Esophagus muscularis mucosa (tissue), 4 donors: ENCODE results near the gene NUSAP1. TPM values are rescaled to one million over a fixed set of nuclear protein-coding genes. Genes with fewer than 3 reads are reported as not detected.
"Not testable (repeated sequence)": the region's sequence is repeated elsewhere in the genome, so short reads cannot be mapped to it uniquely, and the experiment has no call there.

Source experiments
- DNase-seq: peaks from one replicate; pipeline ENCODE4 v3.0.0-alpha.2; 2017; ENCODE audit errors: extremely low spot score
- H3K27ac ChIP-seq, 4 donors: fragments of 200-600 bp; sonication (generic); replicated peaks in 1 of 4; 1 replicate in 3 of 4; 2 replicates in 1 of 4; pipeline ENCODE4 v1.5.1; 2016 to 2019; ENCODE audit warnings: mild to moderate bottlenecking in 1 of 4
- H3K27me3 ChIP-seq, 4 donors: fragments of 200-600 bp; sonication (generic); one replicate each; pipeline versions ENCODE4 v1.5.1 to v1.6.0; 2016 to 2019
- H3K36me3 ChIP-seq, 4 donors: fragments of 200-600 bp; sonication (generic); one replicate each; pipeline ENCODE4 v1.5.1; 2016 to 2019
- H3K4me1 ChIP-seq, 4 donors: fragments of 200-600 bp; sonication (generic); one replicate each; pipeline ENCODE4 v1.5.1; 2016 to 2019
- H3K4me3 ChIP-seq, 4 donors: fragments of 200-600 bp; sonication (generic); 1 replicate in 2 of 4; 2 replicates in 2 of 4; pipeline ENCODE4 v1.5.1; 2016 to 2019; ENCODE audit warnings: mild to moderate bottlenecking in 4 of 4, moderate library complexity in 1 of 4
- H3K9me3 ChIP-seq, 4 donors: fragments of 200-600 bp; sonication (generic); 1 replicate in 3 of 4; 2 replicates in 1 of 4; pipeline ENCODE4 v1.5.1; 2016 to 2019
- EP300 ChIP-seq: sonication (generic); formaldehyde crosslinking; IDR thresholded peaks from one replicate; pipeline ENCODE4 v1.6.1; 2017; ENCODE audit warnings: antibody characterized with exemption
- POLR2A ChIP-seq: fragments of 450-650 bp; IDR thresholded peaks from one replicate; pipeline ENCODE4 v1.6.1; 2017; ENCODE audit warnings: antibody characterized with exemption, moderate library complexity, mild to moderate bottlenecking, low read depth
- POLR2AphosphoS5 ChIP-seq, 2 donors: sonication (generic); formaldehyde crosslinking; IDR thresholded peaks; one replicate each; pipeline ENCODE4 v1.6.1; 2017; ENCODE audit warnings: antibody characterized with exemption in 2 of 2
- WGBS: methylation state at CpG from one replicate; pipeline ENCODE4 v1.1.5; 2018; 5-methylcytosine and 5-hydroxymethylcytosine counted together
- intact Hi-C: fragments of 100-400 bp; cut with DNase I; formaldehyde crosslinking; loops from one replicate; pipeline ENCODE4 v1.15.1; 2023
- total RNA-seq, 4 donors: library from RNA; depleted of rRNA; stranded (reverse); fragments of >200 nt; gene quantifications; one replicate each; pipeline versions ENCODE4 v1.1.0 to v1.2.1, GENCODE V29; 2016
- TF ChIP-seq, protein P1 (sequence below), 3 experiments: fragments of 200-600 bp in 2 of 3; fragments of 450-650 bp in 1 of 3; sonication (generic) in 2 of 3; IDR thresholded peaks; one replicate each; pipeline ENCODE4 v1.5.1; 2017 to 2019; ENCODE audit warnings: antibody characterized with exemption in 3 of 3, mild to moderate bottlenecking in 2 of 3, moderate library complexity in 1 of 3

The NUSAP1 gene
- total RNA-seq, 4 donors from 2014 or later = 0.42 to 5.5 (median 1.5) TPM

DNA sequence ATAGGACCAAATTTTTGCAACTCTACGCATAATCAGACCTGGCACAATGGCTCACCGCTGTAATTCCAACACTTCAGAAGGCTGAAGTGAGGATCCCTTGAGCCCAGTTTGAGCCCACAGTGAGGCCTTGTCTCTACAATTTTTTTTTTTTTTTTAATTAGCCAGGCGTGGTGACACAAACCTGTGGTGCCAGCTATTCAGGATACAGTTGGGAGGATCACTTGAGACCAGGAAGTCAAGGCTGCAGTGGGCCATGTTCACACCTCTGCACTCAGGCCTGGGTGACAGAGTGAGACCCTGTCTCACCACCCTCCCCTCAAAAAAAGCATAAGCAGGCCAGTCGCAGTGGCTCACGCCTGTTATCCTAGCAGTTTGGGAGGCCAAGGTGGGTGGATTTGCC is 25.0 kb upstream of the NUSAP1 start:
- H3K4me1 ChIP-seq = no peaks in the 10 kb centered on the region
- intact Hi-C loops = no loop called here
- TF ChIP-seq POLR2AphosphoS5 (IDR thresholded peaks at IDR 0.05) (no peak), POLR2A (no peak)
- TF ChIP-seq, protein P1, sequence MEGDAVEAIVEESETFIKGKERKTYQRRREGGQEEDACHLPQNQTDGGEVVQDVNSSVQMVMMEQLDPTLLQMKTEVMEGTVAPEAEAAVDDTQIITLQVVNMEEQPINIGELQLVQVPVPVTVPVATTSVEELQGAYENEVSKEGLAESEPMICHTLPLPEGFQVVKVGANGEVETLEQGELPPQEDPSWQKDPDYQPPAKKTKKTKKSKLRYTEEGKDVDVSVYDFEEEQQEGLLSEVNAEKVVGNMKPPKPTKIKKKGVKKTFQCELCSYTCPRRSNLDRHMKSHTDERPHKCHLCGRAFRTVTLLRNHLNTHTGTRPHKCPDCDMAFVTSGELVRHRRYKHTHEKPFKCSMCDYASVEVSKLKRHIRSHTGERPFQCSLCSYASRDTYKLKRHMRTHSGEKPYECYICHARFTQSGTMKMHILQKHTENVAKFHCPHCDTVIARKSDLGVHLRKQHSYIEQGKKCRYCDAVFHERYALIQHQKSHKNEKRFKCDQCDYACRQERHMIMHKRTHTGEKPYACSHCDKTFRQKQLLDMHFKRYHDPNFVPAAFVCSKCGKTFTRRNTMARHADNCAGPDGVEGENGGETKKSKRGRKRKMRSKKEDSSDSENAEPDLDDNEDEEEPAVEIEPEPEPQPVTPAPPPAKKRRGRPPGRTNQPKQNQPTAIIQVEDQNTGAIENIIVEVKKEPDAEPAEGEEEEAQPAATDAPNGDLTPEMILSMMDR (IDR thresholded peaks at IDR 0.05) = no peak
- H3K4me3 ChIP-seq = no peak overlapping the region
- H3K27me3 ChIP-seq = no peaks in the 10 kb centered on the region
- H3K27ac ChIP-seq = no peak overlapping the region
- peaks cover 0 to 22% (median 0%) of the 10 kb centered on the region in 4 donors for H3K36me3 ChIP-seq
- DNase-seq = no peak
- 90% methylated on average over 3 of the region's 5 CpGs for WGBS
- H3K9me3 ChIP-seq = no peaks in the 10 kb centered on the region

GRCh38 chr15:41309226-41309905 is 23.3 kb upstream of the NUSAP1 start:
- Histone ChIP-seq H3K36me3 (peaks cover 0 to 22% (median 3%) of the 10 kb centered on the region in 4 donors), H3K9me3 (no peaks in the 10 kb centered on the region), H3K27ac (no peak overlapping the region), H3K4me3 (no peak overlapping the region), H3K4me1 (no peaks in the 10 kb centered on the region), H3K27me3 (no peaks in the 10 kb centered on the region)
- intact Hi-C loops = no loop called here
- WGBS = 100% methylated on average over 2 of the region's 2 CpGs
- TF ChIP-seq, protein P1 (IDR thresholded peaks at IDR 0.05) = no peak
- TF ChIP-seq POLR2A = no peak
- TF ChIP-seq POLR2AphosphoS5 (IDR thresholded peaks at IDR 0.05) = no peak
- no peak for TF ChIP-seq EP300
- no peak for DNase-seq

DNA sequence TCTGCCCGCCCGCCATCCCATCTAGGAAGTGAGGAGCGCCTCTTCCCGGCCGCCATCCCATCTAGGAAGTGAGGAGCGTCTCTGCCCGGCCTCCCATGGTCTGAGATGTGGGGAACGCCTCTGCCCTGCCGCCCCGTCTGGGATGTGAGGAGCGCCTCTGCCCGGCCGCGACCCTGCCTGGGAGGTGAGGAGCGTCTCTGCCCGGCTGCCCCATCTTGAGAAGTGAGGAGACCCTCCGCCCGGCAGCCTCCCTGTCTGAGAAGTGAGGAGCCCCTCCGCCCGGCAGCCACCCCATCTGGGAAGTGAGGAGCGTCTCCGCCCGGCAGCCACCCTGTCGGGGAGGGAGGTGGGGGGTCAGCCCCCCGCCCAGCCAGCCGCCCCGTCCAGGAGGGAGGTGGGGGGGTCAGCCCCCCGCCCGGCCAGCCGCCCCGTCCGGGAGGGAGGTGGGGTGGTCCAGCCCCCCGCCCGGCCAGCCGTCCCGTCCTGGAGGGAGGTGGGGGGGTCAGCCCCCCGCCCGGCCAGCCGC is 11.8 kb upstream of the NUSAP1 start:
- H3K9me3 ChIP-seq, H3K27me3 ChIP-seq, H3K36me3 ChIP-seq, DNase-seq, intact Hi-C loops, H3K4me3 ChIP-seq, H3K27ac ChIP-seq, H3K4me1 ChIP-seq: not testable (repeated sequence)
- WGBS = no CpG with 5 or more reads among the region's 39 CpGs

DNA sequence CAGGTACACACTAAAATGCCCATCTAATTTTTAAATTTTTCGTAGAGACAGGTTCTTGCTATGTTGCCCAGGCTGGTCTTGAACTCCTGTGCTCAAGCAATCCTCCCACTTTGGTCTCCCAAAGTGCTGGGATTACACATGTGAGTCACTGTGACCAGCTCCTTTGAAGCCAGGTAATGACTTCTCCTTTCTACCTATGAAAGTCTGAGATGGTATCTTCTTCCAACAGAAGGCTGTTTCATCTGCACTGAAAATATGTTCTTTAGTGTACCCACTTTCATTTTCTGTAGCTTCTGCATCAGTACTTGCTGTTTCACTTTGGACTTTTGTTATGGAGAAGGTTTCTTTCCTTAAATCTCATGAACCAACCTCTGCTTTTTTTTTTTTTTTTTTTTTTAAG is 9.1 kb upstream of the NUSAP1 start:
- no peaks in the 10 kb centered on the region for H3K36me3 ChIP-seq
- no peak overlapping the region for H3K27ac ChIP-seq
- H3K4me3 ChIP-seq = no peak overlapping the region
- no peaks in the 10 kb centered on the region for H3K9me3 ChIP-seq
- no peak for DNase-seq
- TF ChIP-seq EP300 (no peak), POLR2A (no peak), POLR2AphosphoS5 (IDR thresholded peaks at IDR 0.05) (no peak)
- TF ChIP-seq, protein P1 (IDR thresholded peaks at IDR 0.05) = no peak
- no peaks in the 10 kb centered on the region for H3K4me1 ChIP-seq
- 87% methylated on average over 1 of the region's 1 CpG for WGBS
- intact Hi-C loops = no loop called here
- no peaks in the 10 kb centered on the region for H3K27me3 ChIP-seq

DNA sequence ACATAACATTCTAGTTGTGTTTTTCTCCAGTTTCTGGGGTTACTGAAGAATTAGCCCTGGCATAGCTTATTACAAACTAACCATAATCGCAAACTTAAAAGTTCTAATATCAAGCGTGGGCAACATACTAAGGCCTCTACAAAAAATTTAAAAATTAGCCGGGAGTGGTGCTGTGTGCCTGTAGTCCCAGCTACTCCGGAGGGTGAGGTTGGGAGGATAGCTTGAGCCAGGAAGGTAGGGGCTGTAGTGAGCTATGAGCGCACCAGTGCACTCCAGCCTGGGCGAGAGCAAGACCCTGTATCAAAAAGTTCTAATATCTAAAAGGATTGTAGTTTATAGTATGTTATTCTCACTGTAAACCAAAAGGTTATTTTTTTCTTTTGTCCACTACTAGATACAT is 1.4 kb upstream of the NUSAP1 start:
- DNase-seq = no peak
- no peaks in the 10 kb centered on the region for H3K9me3 ChIP-seq
- H3K4me3 ChIP-seq = peak overlapping the region in 1 of 4 donors; percentile 76
- H3K4me1 ChIP-seq = peaks cover 11 to 17% (median 16%) of the 10 kb centered on the region in 4 donors
- TF ChIP-seq POLR2A (no peak), POLR2AphosphoS5 (IDR thresholded peaks at IDR 0.05) (no peak)
- TF ChIP-seq, protein P1 (IDR thresholded peaks at IDR 0.05) = no peak
- H3K36me3 ChIP-seq = no peaks in the 10 kb centered on the region
- H3K27me3 ChIP-seq = no peaks in the 10 kb centered on the region
- no peak overlapping the region for H3K27ac ChIP-seq
- 81% methylated on average over 6 of the region's 6 CpGs for WGBS
- intact Hi-C loops = loop anchor here (5.0 kb wide), 1 partner anchor 44 kb away; no protein-coding TSS in a partner anchor
